ACC112 (cell line): ENCODE results near the gene CCDC146.

Source experiments
- H2AFZ ChIP-seq: fragments of 200-600 bp; sonication (generic); one replicate; pipeline ENCODE4 v1.6.0; 2017; ENCODE audit warnings: antibody characterized with exemption, low read length; ENCODE audit not compliant: unreplicated experiment
- H3K27ac ChIP-seq: fragments of 200-600 bp; sonication (generic); 2 replicates; pipeline ENCODE4 v1.5.1; 2014; ENCODE audit warnings: low read depth, mild to moderate bottlenecking, antibody characterized with exemption, low read length, moderate library complexity
- H3K27me3 ChIP-seq: fragments of 200-600 bp; sonication (generic); 2 replicates; pipeline ENCODE4 v1.6.1; 2014; ENCODE audit warnings: mild to moderate bottlenecking, antibody characterized with exemption, low read length, moderate library complexity, mixed read lengths; ENCODE audit not compliant: insufficient read depth
- H3K36me3 ChIP-seq: fragments of 200-600 bp; sonication (generic); 2 replicates; pipeline ENCODE4 v1.6.1; 2016; ENCODE audit warnings: mild to moderate bottlenecking, antibody characterized with exemption, low read length, moderate library complexity, mixed read lengths; ENCODE audit not compliant: insufficient read depth
- H3K4me1 ChIP-seq: fragments of 200-600 bp; sonication (generic); one replicate; pipeline ENCODE4 v1.6.1; 2016; ENCODE audit warnings: low read length, mixed read lengths; ENCODE audit not compliant: insufficient read depth, unreplicated experiment, control insufficient read depth
- H3K4me3 ChIP-seq: fragments of 200-600 bp; sonication (generic); 2 replicates; pipeline ENCODE4 v1.5.1; 2014; ENCODE audit warnings: mild to moderate bottlenecking, low read depth, low read length
- H3K79me2 ChIP-seq: fragments of 200-600 bp; sonication (generic); one replicate; pipeline ENCODE4 v1.6.0; 2016; ENCODE audit warnings: low read length; ENCODE audit not compliant: control insufficient read depth, unreplicated experiment, insufficient read depth

CCDC146 gene

DNA sequence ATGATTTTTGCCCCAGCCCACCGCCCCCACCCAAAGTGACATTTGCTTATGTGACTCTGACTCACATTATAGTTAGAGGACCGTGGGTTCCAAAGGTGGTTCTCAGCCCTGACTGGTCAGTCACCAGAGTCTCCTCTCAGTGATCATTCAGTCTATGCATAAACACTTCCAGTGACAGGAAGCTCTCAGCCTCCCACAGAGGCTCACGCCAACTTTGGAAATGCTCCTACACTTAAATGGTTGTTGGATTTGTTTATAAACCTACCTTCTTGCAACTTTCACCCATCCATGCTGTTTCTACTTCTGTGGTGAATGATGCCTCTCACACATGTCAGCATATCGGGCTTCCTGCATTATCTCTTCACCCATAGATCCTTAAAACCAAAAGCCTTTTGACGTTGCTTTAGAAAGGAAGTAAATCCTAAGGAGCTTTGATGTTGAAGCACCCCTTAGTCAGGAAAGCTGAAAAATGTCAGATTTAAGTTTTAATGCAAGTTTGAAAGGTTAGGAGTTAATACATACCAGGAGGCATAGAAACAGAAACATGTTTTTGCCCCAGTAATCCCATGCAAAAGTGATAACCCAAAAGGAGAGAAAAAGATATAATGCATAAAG lies 123.7 kb downstream of the CCDC146 start:
- no peaks in the 10 kb centered on the region for H3K27me3 ChIP-seq
- H3K4me3 ChIP-seq = no peak overlapping the region
- H2AFZ ChIP-seq = no peak overlapping the region
- H3K79me2 ChIP-seq = no peaks in the 10 kb centered on the region
- peaks cover 19% of the 10 kb centered on the region for H3K4me1 ChIP-seq
- H3K36me3 ChIP-seq = no peaks in the 10 kb centered on the region
- H3K27ac ChIP-seq = no peak overlapping the region

DNA sequence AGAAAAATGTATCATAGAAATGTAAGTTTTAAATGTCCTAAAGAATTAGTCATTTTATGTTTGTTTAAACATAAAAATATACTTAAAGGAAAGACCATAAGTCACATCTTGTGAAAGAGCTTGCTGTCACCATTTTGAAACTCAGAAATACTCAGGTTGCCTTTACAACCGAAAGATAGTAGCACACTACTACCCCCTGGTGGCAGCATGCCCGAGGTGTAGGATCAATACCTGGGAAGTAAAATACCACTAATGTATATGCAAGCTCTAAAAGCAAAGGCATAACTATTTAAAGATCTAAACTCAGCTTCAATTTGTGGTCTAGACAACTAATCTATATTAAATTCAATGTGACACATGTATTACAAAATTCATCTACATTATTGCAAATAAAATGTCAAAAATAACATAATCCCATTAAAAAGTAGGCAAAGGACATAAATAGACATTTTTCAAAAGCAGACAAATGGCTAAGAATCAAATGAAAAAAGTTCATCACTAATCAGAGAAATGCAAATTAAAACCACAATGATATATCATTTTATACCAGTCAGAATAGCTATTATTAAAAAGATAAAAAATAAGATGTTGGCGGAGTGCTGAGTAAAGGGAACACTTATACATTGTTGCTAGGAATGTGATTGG lies 124.9 kb downstream of the CCDC146 start:
- Histone ChIP-seq H2AFZ (no peak overlapping the region), H3K27me3 (no peaks in the 10 kb centered on the region), H3K4me3 (no peak overlapping the region), H3K79me2 (no peaks in the 10 kb centered on the region), H3K36me3 (no peaks in the 10 kb centered on the region), H3K27ac (no peak overlapping the region), H3K4me1 (peaks cover 24% of the 10 kb centered on the region)

DNA sequence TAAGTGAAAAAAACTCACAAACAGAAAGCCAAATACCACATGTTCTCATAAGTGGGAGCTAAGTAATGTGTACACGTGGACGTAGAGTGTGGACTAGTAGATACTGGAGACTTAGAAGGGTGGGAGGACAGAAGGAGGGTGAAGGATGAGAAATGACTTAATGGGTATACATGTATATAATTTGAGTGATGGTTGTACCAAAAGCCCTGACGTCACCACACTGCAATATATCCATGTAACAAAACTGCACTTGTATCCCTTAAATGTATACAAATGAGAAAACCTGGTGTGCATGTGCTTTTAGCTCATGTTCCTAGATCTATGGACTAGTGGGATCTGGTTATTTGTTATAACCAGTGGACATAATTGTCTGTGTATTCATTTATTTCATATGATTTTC lies 125.7 kb downstream of the CCDC146 start:
- Histone ChIP-seq H3K4me3 (no peak overlapping the region), H3K27me3 (no peaks in the 10 kb centered on the region), H3K36me3 (no peaks in the 10 kb centered on the region), H2AFZ (no peak overlapping the region), H3K4me1 (peaks cover 24% of the 10 kb centered on the region), H3K27ac (no peak overlapping the region), H3K79me2 (no peaks in the 10 kb centered on the region)

DNA sequence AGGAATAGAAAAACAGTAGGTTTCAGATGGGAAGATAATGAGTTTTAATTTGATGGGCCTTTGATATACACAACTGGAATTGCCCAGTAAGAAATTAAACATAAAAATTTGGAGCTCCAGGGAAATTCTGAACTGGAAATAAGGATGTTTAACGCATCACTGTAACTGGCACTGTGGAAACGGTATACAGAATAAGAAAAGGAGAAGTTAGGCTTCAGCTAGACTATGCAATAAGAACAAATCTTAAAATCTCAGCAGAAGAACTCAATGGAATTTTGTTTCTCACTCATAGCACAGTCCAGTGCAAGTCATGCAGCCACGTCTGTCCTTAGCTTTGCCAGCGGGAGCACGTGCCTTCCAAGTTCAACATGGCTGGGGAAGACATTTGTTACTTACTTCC lies 130.1 kb downstream of the CCDC146 start:
- peaks cover 9% of the 10 kb centered on the region for H3K4me1 ChIP-seq
- H2AFZ ChIP-seq = no peak overlapping the region
- H3K27ac ChIP-seq = no peak overlapping the region
- no peaks in the 10 kb centered on the region for H3K27me3 ChIP-seq
- no peaks in the 10 kb centered on the region for H3K79me2 ChIP-seq
- H3K4me3 ChIP-seq = no peak overlapping the region
- no peaks in the 10 kb centered on the region for H3K36me3 ChIP-seq

DNA sequence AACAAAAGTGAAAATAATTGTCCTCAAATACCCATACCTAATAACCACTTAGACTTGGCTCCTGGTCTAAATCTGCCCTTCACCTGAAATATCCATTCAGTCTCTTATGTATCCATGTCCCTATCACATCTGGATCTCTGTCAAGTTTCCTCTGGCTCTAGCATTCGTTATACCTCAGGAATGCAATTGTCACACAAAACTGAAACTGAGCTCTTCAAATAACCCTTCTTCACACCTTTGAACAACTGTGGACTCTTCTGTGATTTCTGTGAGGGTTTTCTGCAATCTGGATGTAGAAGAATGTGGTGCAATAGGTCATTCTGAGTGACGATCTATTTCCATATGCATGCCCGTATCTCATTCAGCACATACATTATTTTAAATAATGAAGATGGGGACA lies 130.7 kb downstream of the CCDC146 start:
- Histone ChIP-seq H3K4me1 (peaks cover 9% of the 10 kb centered on the region), H3K79me2 (no peaks in the 10 kb centered on the region), H3K36me3 (no peaks in the 10 kb centered on the region), H2AFZ (no peak overlapping the region), H3K4me3 (no peak overlapping the region), H3K27ac (no peak overlapping the region), H3K27me3 (no peaks in the 10 kb centered on the region)

DNA sequence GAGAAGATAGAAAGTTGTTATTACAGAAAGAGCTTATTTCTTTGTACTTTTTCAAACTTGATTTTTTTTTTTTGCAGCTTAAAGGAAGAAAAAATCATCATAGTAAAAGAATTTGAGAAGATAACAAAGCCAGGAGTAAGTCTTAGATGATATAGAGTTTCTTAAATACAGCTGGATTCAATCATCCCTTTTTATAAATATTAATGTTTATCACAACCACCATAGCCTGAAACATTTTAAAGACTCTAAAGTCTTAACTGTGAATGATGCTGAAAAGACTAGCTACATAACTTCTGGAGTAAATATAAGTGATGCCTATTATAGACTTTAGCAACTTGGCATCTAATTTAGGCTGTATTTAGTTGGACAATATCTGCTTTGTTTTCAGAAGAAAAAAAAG lies 132.0 kb downstream of the CCDC146 start:
- H3K4me1 ChIP-seq = peaks cover 9% of the 10 kb centered on the region
- H3K27me3 ChIP-seq = no peaks in the 10 kb centered on the region
- no peak overlapping the region for H3K4me3 ChIP-seq
- no peak overlapping the region for H2AFZ ChIP-seq
- no peaks in the 10 kb centered on the region for H3K36me3 ChIP-seq
- H3K27ac ChIP-seq = no peak overlapping the region
- H3K79me2 ChIP-seq = no peaks in the 10 kb centered on the region

DNA sequence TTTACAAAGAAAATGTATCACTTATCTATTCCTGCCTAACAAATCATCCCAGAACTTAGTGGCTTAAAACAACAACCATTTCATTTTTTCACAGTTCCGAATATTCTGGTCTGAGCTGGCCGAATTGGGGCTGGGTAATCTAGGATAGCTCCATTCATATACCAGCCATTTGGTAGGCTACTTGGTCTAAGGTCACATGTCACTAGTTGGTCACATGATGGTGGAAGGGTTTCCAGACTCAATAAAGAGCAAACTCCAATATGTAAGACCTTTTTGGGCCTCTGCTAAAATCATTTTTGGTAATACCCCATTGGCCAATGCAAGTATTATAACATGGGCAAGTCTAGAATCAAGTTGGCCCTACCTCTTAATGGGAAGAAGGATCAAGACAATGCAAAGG lies 132.5 kb downstream of the CCDC146 start:
- no peak overlapping the region for H3K27ac ChIP-seq
- H3K36me3 ChIP-seq = no peaks in the 10 kb centered on the region
- H3K27me3 ChIP-seq = no peaks in the 10 kb centered on the region
- no peaks in the 10 kb centered on the region for H3K79me2 ChIP-seq
- no peak overlapping the region for H2AFZ ChIP-seq
- H3K4me1 ChIP-seq = peaks cover 9% of the 10 kb centered on the region
- H3K4me3 ChIP-seq = no peak overlapping the region

DNA sequence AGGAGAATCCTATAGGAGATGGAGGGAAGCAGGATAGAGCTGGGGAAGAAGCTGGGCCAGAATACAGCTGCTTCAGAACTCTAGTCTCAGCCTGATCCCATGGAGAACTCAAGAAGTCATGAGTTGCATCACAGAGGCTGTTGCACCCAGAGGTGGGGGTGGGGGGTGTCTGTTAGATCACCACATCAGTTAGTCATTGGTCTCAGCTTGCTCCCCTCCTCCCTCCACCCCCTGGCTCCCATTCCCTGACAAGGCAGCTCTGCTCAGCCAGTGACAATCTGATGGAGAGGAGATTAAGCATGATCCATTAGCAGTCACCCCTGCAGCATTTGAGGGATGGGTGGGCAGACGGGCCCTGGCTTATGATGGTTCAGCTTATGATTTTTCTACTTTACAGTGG lies 135.6 kb downstream of the CCDC146 start:
- Histone ChIP-seq H3K4me1 (no peaks in the 10 kb centered on the region), H3K4me3 (no peak overlapping the region), H3K36me3 (no peaks in the 10 kb centered on the region), H3K27me3 (no peaks in the 10 kb centered on the region), H3K79me2 (no peaks in the 10 kb centered on the region), H2AFZ (no peak overlapping the region), H3K27ac (no peak overlapping the region)

DNA sequence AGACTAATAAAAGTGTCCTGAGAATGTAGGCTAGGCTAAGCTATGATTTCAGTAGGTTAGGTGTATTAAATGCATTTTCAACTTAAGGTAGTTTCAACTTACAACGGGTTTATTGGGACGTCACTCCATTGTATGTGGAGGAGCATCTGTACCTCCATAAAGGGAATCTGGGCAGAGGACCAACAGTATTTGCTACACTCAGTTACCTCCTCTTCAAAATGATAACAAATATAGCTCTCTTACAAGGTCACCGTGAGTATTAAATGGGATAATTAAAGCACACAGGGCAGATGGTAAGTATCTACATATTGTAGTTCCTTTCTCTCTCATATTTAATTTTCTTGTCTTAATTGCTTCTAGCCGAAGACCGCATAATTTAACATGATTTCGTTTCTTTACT lies 136.2 kb downstream of the CCDC146 start:
- Histone ChIP-seq H3K4me1 (no peaks in the 10 kb centered on the region), H2AFZ (no peak overlapping the region)

DNA sequence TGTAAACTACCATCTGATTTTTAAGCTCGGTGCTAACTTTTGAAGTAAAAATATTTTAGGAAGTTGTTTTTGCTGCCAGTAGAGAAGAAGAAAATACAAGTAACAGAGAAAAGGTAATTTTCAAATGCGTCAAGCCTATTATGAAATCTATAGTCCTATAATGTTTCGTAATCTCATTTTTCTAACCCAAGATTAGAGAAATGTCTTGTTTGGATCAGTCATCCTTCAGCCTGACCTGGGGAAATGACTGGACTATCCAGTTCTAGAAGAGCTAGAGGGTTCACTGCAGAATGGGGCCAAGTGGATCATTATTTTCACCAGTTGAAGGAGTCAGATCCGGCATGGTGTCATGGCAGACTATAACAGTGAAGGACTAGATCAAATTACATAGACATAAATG lies 139.9 kb downstream of the CCDC146 start:
- no peak overlapping the region for H2AFZ ChIP-seq
- no peaks in the 10 kb centered on the region for H3K4me1 ChIP-seq
- H3K27ac ChIP-seq = no peak overlapping the region
- H3K4me3 ChIP-seq = no peak overlapping the region
- no peaks in the 10 kb centered on the region for H3K79me2 ChIP-seq
- H3K27me3 ChIP-seq = no peaks in the 10 kb centered on the region
- no peaks in the 10 kb centered on the region for H3K36me3 ChIP-seq

More for the DNA sequence above, 136.2 kb downstream of the CCDC146 start:
- no peak overlapping the region for H3K27ac ChIP-seq
- no peak overlapping the region for H3K4me3 ChIP-seq
- H3K36me3 ChIP-seq = no peaks in the 10 kb centered on the region
- no peaks in the 10 kb centered on the region for H3K79me2 ChIP-seq
- H3K27me3 ChIP-seq = no peaks in the 10 kb centered on the region

DNA sequence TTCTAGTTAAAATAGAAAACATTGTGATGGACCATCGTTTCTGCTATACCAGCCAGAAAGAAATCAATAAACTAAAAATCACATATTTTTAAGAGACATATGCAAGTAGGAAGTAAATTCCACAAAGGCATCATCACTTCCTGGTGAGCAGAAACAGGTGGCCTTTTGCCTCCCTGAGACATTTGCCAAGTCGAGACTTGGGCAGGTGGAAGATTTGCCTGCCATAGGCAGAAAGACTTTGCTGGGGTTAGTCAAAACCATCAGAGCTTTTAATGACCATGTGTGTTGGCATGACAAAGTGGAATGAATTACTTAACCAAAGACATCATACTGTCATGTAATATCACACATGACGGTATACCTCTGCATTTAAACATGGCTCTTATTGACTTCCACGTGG lies 143.3 kb downstream of the CCDC146 start:
- Histone ChIP-seq H3K27me3 (no peaks in the 10 kb centered on the region), H2AFZ (no peak overlapping the region), H3K4me1 (no peaks in the 10 kb centered on the region), H3K4me3 (no peak overlapping the region), H3K27ac (no peak overlapping the region), H3K79me2 (no peaks in the 10 kb centered on the region), H3K36me3 (no peaks in the 10 kb centered on the region)
